Measurements from ENCODE around the gene C1GALT1. TPM values are rescaled to one million over a fixed set of nuclear protein-coding genes. Genes with fewer than 3 reads are reported as not detected.

C1GALT1 gene
- total and polyA plus RNA-seq, 2 experiments from 2014 or later: 58.2 to 203 TPM

DNA sequence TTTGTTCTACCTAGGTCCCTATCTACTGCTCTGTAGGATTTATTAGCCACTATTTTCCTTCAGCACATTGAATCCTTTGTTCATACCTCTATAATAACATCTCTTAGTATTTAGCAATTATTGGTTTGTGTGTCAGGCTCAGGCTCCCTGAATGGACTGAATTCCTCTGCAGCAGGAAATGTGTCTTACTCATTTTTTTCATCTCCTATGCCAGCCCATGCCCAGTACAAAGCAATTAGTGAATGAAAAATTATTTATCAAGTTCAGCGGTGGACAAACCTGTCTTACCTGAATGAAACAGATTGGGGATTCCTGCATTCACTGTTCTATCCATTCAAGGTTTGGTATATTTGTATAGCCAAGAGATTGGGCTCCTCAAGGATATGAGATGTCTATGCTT lies 53.7 kb downstream of the C1GALT1 start:
- H3K36me3 Mint-ChIP-seq (ENCODE audit: low read depth): peaks cover 51% of the 10 kb centered on the region
- H3K4me1 Mint-ChIP-seq: peaks cover 71% of the 10 kb centered on the region
- Histone ChIP-seq H3K4me2 (no peak overlapping the region), H3K4me3 (no peak overlapping the region), H3K4me1 (ENCODE audit: insufficient read depth) (peaks cover 62% of the 10 kb centered on the region), H3K79me2 (replicated peaks; ENCODE audit: insufficient read depth) (peaks cover 90% of the 10 kb centered on the region), H3K27ac (ENCODE audit: low read depth) (peak overlapping the region; percentile 51; the same call in 1 of the 2 replicates), H3F3A (replicated peaks; ENCODE audit: low read depth) (no peaks in the 10 kb centered on the region), H2AFZ (no peak overlapping the region), H4K20me1 (replicated peaks; ENCODE audit: insufficient read depth) (peaks cover 1% of the 10 kb centered on the region), H3K36me3 (ENCODE audit: insufficient read depth) (peaks cover 7% of the 10 kb centered on the region), H3K27me3 (ENCODE audit: insufficient read depth) (no peaks in the 10 kb centered on the region), H3K9me2 (ENCODE audit: insufficient read depth) (no peaks in the 10 kb centered on the region)
- TF ChIP-seq EZH2phosphoT487 (IDR thresholded peaks at IDR 0.05; ENCODE audit: unreplicated experiment) (no peak), CREB1 (CRISPR knock-in tag; IDR thresholded peaks at IDR 0.05; ENCODE audit: low read depth) (no peak), POLR2AphosphoS5 (IDR thresholded peaks at IDR 0.05; ENCODE audit: low read depth) (no peak), ZNF331 (CRISPR knock-in tag; IDR thresholded peaks at IDR 0.05; ENCODE audit: low read depth) (no peak), STAT1 (IDR thresholded peaks at IDR 0.05; ENCODE audit: unreplicated experiment) (no peak)
- TF ChIP-seq, protein P1, sequence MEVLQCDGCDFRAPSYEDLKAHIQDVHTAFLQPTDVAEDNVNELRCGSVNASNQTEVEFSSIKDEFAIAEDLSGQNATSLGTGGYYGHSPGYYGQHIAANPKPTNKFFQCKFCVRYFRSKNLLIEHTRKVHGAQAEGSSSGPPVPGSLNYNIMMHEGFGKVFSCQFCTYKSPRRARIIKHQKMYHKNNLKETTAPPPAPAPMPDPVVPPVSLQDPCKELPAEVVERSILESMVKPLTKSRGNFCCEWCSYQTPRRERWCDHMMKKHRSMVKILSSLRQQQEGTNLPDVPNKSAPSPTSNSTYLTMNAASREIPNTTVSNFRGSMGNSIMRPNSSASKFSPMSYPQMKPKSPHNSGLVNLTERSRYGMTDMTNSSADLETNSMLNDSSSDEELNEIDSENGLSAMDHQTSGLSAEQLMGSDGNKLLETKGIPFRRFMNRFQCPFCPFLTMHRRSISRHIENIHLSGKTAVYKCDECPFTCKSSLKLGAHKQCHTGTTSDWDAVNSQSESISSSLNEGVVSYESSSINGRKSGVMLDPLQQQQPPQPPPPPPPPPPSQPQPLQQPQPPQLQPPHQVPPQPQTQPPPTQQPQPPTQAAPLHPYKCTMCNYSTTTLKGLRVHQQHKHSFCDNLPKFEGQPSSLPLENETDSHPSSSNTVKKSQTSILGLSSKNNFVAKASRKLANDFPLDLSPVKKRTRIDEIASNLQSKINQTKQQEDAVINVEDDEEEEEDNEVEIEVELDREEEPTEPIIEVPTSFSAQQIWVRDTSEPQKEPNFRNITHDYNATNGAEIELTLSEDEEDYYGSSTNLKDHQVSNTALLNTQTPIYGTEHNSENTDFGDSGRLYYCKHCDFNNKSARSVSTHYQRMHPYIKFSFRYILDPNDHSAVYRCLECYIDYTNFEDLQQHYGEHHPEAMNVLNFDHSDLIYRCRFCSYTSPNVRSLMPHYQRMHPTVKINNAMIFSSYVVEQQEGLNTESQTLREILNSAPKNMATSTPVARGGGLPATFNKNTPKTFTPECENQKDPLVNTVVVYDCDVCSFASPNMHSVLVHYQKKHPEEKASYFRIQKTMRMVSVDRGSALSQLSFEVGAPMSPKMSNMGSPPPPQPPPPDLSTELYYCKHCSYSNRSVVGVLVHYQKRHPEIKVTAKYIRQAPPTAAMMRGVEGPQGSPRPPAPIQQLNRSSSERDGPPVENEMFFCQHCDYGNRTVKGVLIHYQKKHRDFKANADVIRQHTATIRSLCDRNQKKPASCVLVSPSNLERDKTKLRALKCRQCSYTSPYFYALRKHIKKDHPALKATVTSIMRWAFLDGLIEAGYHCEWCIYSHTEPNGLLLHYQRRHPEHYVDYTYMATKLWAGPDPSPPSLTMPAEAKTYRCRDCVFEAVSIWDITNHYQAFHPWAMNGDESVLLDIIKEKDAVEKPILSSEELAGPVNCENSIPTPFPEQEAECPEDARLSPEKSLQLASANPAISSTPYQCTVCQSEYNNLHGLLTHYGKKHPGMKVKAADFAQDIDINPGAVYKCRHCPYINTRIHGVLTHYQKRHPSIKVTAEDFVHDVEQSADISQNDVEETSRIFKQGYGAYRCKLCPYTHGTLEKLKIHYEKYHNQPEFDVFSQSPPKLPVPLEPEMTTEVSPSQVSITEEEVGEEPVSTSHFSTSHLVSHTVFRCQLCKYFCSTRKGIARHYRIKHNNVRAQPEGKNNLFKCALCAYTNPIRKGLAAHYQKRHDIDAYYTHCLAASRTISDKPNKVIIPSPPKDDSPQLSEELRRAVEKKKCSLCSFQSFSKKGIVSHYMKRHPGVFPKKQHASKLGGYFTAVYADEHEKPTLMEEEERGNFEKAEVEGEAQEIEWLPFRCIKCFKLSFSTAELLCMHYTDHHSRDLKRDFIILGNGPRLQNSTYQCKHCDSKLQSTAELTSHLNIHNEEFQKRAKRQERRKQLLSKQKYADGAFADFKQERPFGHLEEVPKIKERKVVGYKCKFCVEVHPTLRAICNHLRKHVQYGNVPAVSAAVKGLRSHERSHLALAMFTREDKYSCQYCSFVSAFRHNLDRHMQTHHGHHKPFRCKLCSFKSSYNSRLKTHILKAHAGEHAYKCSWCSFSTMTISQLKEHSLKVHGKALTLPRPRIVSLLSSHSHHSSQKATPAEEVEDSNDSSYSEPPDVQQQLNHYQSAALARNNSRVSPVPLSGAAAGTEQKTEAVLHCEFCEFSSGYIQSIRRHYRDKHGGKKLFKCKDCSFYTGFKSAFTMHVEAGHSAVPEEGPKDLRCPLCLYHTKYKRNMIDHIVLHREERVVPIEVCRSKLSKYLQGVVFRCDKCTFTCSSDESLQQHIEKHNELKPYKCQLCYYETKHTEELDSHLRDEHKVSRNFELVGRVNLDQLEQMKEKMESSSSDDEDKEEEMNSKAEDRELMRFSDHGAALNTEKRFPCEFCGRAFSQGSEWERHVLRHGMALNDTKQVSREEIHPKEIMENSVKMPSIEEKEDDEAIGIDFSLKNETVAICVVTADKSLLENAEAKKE (CRISPR knock-in tag; IDR thresholded peaks at IDR 0.05): no peak
- TF ChIP-seq, protein P2, sequence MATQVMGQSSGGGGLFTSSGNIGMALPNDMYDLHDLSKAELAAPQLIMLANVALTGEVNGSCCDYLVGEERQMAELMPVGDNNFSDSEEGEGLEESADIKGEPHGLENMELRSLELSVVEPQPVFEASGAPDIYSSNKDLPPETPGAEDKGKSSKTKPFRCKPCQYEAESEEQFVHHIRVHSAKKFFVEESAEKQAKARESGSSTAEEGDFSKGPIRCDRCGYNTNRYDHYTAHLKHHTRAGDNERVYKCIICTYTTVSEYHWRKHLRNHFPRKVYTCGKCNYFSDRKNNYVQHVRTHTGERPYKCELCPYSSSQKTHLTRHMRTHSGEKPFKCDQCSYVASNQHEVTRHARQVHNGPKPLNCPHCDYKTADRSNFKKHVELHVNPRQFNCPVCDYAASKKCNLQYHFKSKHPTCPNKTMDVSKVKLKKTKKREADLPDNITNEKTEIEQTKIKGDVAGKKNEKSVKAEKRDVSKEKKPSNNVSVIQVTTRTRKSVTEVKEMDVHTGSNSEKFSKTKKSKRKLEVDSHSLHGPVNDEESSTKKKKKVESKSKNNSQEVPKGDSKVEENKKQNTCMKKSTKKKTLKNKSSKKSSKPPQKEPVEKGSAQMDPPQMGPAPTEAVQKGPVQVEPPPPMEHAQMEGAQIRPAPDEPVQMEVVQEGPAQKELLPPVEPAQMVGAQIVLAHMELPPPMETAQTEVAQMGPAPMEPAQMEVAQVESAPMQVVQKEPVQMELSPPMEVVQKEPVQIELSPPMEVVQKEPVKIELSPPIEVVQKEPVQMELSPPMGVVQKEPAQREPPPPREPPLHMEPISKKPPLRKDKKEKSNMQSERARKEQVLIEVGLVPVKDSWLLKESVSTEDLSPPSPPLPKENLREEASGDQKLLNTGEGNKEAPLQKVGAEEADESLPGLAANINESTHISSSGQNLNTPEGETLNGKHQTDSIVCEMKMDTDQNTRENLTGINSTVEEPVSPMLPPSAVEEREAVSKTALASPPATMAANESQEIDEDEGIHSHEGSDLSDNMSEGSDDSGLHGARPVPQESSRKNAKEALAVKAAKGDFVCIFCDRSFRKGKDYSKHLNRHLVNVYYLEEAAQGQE (IDR thresholded peaks at IDR 0.05; ENCODE audit: unreplicated experiment): no peak
- ATAC-seq (no peak), DNase-seq (ENCODE audit: low spot score) (no peak)
- H3K27me3 Mint-ChIP-seq (ENCODE audit: insufficient read depth, low read depth, poor library complexity): peaks cover 3% of the 10 kb centered on the region
- no peak overlapping the region for H3K4me3 Mint-ChIP-seq
- H3K27ac Mint-ChIP-seq: peak overlapping the region; percentile 3; the same call in 1 of the 2 replicates
- H3K9me3 Mint-ChIP-seq: peaks cover 6% of the 10 kb centered on the region; the same call in 2 of the 3 replicates
